GM23338 (cell line): ENCODE results near the gene GLCE.

Experiments
- CREB1 ChIP-seq: fragments of 250-450 bp; sonication (Bioruptor Pico); IDR thresholded peaks from 2 replicates; pipeline ENCODE4 v1.5.0; 2020; ENCODE audit warnings: low read depth, mild to moderate bottlenecking, moderate library complexity
- CTCF ChIP-seq, 2 experiments: fragments of 200-600 bp in 1 of 2; sonication (generic) in 1 of 2; conservative IDR thresholded peaks; 2 replicates each; pipeline versions ENCODE4 v1.5.1 to v1.6.1; 2016 to 2017; ENCODE audit warnings: antibody characterized with exemption in 2 of 2, low read depth in 2 of 2, mild to moderate bottlenecking in 2 of 2, moderate library complexity in 1 of 2
- EZH2 ChIP-seq: fragments of 200-600 bp; sonication (generic); IDR thresholded peaks from one replicate; pipeline ENCODE4 v1.8.0; 2017; ENCODE audit warnings: antibody characterized with exemption, mild to moderate bottlenecking, low read depth; ENCODE audit not compliant: unreplicated experiment
- POLR2AphosphoS5 ChIP-seq: IDR thresholded peaks from 2 replicates; pipeline ENCODE4 v1.6.1; 2016; ENCODE audit warnings: antibody characterized with exemption, low read depth

- TF ChIP-seq CTCF (conservative IDR thresholded peaks at IDR 0.05; ENCODE audit: low read depth in 2 of 2) = no peak
- TF ChIP-seq POLR2AphosphoS5 = no peak
- no peak for TF ChIP-seq CREB1 (CRISPR knock-in tag)
- TF ChIP-seq EZH2 = no peak
Measured at GRCh38 chr15:69232144-69232543, 71.7 kb downstream of the GLCE start.
